A549 treated with RU486 at 1 μM for 4 hours (cell line): ENCODE results near the gene CATSPER1. TPM values are rescaled to one million over a fixed set of nuclear protein-coding genes. Genes with fewer than 3 reads are reported as not detected.

Source experiments
- total RNA-seq: library from RNA; stranded (reverse); fragments of 200-300 nt; extraction: Qiagen RNA extraction; gene quantifications from 5 replicates; pipeline ENCODE4 v1.2.3, GENCODE V29; 2022; ENCODE audit warnings: low read depth

CATSPER1 gene
- 0.94 to 2.0 TPM (median 1.7 TPM) in 5 replicates for total RNA-seq

DNA sequence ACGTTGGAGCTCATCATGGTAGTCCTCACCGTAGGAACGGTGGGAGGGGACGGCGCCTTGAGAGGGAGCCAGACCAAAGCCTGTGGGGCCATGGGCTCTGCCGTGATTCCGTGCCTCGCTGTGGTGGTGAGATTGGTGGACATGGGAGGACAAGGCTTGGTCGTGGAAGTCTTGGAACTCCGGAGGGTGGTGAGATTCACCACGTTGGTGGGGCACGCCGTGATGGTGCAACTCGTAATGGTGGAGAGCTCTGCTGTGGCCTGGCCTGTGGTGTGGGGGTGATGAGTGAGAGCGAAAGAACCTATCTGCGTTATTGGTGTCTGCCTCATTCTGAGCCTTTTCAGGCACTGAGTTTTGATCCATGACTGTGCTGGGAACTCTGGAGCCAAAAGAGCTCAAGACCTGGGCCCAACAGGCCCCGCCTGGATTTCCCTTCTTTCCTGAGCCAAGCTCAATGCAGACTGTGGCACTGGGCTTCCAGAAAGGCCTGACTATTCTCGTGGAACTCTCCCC, at the start of gene CATSPER1:
Gene CATSPER1, minus strand, starts transcription at position 463 of the 513 bp plus-strand sequence. Its CDS starts 100 bp downstream, at position 363.

GRCh38 chr11:66069715-66070603, 43.7 kb upstream of the CATSPER1 start, which contains the start of gene PACS1:
Gene PACS1, plus strand, starts transcription at chr11:66070272. Its CDS starts 215 bp downstream, at chr11:66070487.

GRCh38 chr11:66051766-66052663, 25.7 kb upstream of the CATSPER1 start, which contains the start of gene SF3B2:
Gene SF3B2, plus strand, starts transcription at chr11:66052364. Its CDS starts 21 bp downstream, at chr11:66052385.

GRCh38 chr11:66048547-66049323, 22.5 kb upstream of the CATSPER1 start, which contains the start of gene GAL3ST3:
Gene GAL3ST3, minus strand, starts transcription at chr11:66049161. Its CDS starts 3,746 bp downstream, at chr11:66045415.

DNA sequence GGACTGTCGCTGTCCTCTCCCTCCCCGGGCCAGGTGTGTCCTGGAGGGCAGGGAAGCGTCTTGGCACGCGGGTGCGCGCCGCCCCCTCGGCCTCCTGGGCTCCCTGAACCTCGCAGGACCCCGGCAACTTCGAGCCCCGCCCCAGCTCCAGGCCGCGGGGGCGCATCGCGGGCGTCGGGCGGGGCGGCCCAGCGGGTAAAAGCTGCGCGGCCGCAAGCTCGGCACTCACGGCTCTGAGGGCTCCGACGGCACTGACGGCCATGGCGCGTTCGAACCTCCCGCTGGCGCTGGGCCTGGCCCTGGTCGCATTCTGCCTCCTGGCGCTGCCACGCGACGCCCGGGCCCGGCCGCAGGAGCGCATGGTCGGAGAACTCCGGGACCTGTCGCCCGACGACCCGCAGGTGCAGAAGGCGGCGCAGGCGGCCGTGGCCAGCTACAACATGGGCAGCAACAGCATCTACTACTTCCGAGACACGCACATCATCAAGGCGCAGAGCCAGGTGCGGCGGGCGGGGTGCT, 14.4 kb downstream of the CATSPER1 start, which contains the start of gene CST6:
Gene CST6, plus strand, starts transcription at position 224 of the 519 bp plus-strand sequence. Its CDS starts 37 bp downstream, at position 261.

GRCh38 chr11:66001942-66002647, 24.2 kb downstream of the CATSPER1 start, which contains the start of the genes BANF1 and EIF1AD:
Gene BANF1, plus strand, starts transcription at chr11:66002503. Its CDS starts 748 bp downstream, at chr11:66003251.
Gene EIF1AD, minus strand, starts transcription at chr11:66002157. Its CDS starts 1,768 bp downstream, at chr11:66000389.

Other genes with a start within 250 kb of the CATSPER1 start
- 7.8 to 13.4 TPM (median 10.6 TPM) in 5 replicates for gene AP5B1, start 245.5 kb downstream of the CATSPER1 start, total RNA-seq
- gene OVOL1, start 239.4 kb downstream of the CATSPER1 start, total RNA-seq = 0.06 to 0.10 TPM (median 0.07 TPM) in 3 of 5 replicates, not detected in the others
- gene SNX32, start 192.5 kb downstream of the CATSPER1 start, total RNA-seq = 0.07 TPM in 1 of 5 replicates, not detected in the others
- 1,909 to 2,425 TPM (median 2,217 TPM) in 5 replicates for gene CFL1, start 168.3 kb downstream of the CATSPER1 start, total RNA-seq
- gene MUS81, start 166.0 kb downstream of the CATSPER1 start, total RNA-seq = 20.6 to 33.6 TPM (median 31.0 TPM) in 5 replicates
- gene EFEMP2, start 153.7 kb downstream of the CATSPER1 start, total RNA-seq = 0.45 to 0.88 TPM (median 0.85 TPM) in 5 replicates
- 0.09 to 0.19 TPM in 2 of 5 replicates, not detected in the others for gene CTSW, start 146.6 kb downstream of the CATSPER1 start, total RNA-seq
- 72.3 to 97.2 TPM (median 86.8 TPM) in 5 replicates for gene FIBP, start 138.0 kb downstream of the CATSPER1 start, total RNA-seq
- 29.7 to 54.1 TPM (median 46.1 TPM) in 5 replicates for gene CCDC85B, start 135.8 kb downstream of the CATSPER1 start, total RNA-seq
- gene FOSL1, start 126.1 kb downstream of the CATSPER1 start, total RNA-seq = 160 to 254 TPM (median 205 TPM) in 5 replicates
- 40.2 to 65.5 TPM (median 60.3 TPM) in 5 replicates for gene C11orf68, start 107.4 kb downstream of the CATSPER1 start, total RNA-seq
- gene DRAP1, start 107.1 kb downstream of the CATSPER1 start, total RNA-seq = 193 to 312 TPM (median 253 TPM) in 5 replicates
- gene TSGA10IP, start 81.0 kb downstream of the CATSPER1 start, total RNA-seq = not detected in 5 replicates
- gene SART1, start 64.7 kb downstream of the CATSPER1 start, total RNA-seq = 51.4 to 70.6 TPM (median 62.2 TPM) in 5 replicates
- 38.9 to 45.8 TPM (median 39.4 TPM) in 5 replicates for gene EIF1AD, start 24.3 kb downstream of the CATSPER1 start, total RNA-seq
- 381 to 509 TPM (median 475 TPM) in 5 replicates for gene BANF1, start 24.0 kb downstream of the CATSPER1 start, total RNA-seq
- gene CST6, start 14.5 kb downstream of the CATSPER1 start, total RNA-seq = not detected in 5 replicates
- gene GAL3ST3, start 22.7 kb upstream of the CATSPER1 start, total RNA-seq = not detected in 5 replicates
- 168 to 198 TPM (median 172 TPM) in 5 replicates for gene SF3B2, start 25.9 kb upstream of the CATSPER1 start, total RNA-seq
- gene PACS1, start 43.8 kb upstream of the CATSPER1 start, total RNA-seq = 48.7 to 80.4 TPM (median 65.1 TPM) in 5 replicates
- gene KLC2, start 231.2 kb upstream of the CATSPER1 start, total RNA-seq = 38.0 to 47.4 TPM (median 45.0 TPM) in 5 replicates
- 124 to 152 TPM (median 145 TPM) in 5 replicates for gene RAB1B, start 242.2 kb upstream of the CATSPER1 start, total RNA-seq